HG03354 (cell line): ENCODE data around the gene GATAD2A.

Source experiments
- ATAC-seq: cut with Tn5 transposase; IDR thresholded peaks from one replicate; pipeline ENCODE4 v1.9.1; 2021; ENCODE audit warnings: mild to moderate bottlenecking; ENCODE audit not compliant: unreplicated experiment, poor library complexity, severe bottlenecking

Gene GATAD2A

GRCh38 chr19:19550972-19551852 lies 145.7 kb downstream of the GATAD2A start:
- ATAC-seq = no peak

DNA sequence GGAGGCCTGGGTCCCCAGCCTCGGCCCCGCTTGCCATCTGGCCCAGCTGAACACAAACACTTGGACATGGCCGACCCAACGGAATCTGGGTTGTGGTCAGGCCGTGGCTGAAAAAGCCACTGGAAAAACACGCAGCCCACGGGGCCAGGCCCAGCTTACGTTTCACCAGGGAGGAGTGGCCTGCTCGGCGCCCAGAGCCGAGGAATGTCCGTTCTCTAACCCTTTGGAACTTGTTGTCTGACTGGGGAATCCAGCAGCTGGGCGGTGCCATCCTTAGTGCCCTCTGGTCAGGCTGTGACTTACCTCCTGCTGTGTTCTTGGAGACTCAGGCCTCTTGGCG lies 146.3 kb downstream of the GATAD2A start:
- no peak for ATAC-seq

- no peak for ATAC-seq
Measured at GRCh38 chr19:19552798-19553197, 147.3 kb downstream of the GATAD2A start.

- no peak for ATAC-seq
Measured at GRCh38 chr19:19553670-19554069, 148.2 kb downstream of the GATAD2A start.

DNA sequence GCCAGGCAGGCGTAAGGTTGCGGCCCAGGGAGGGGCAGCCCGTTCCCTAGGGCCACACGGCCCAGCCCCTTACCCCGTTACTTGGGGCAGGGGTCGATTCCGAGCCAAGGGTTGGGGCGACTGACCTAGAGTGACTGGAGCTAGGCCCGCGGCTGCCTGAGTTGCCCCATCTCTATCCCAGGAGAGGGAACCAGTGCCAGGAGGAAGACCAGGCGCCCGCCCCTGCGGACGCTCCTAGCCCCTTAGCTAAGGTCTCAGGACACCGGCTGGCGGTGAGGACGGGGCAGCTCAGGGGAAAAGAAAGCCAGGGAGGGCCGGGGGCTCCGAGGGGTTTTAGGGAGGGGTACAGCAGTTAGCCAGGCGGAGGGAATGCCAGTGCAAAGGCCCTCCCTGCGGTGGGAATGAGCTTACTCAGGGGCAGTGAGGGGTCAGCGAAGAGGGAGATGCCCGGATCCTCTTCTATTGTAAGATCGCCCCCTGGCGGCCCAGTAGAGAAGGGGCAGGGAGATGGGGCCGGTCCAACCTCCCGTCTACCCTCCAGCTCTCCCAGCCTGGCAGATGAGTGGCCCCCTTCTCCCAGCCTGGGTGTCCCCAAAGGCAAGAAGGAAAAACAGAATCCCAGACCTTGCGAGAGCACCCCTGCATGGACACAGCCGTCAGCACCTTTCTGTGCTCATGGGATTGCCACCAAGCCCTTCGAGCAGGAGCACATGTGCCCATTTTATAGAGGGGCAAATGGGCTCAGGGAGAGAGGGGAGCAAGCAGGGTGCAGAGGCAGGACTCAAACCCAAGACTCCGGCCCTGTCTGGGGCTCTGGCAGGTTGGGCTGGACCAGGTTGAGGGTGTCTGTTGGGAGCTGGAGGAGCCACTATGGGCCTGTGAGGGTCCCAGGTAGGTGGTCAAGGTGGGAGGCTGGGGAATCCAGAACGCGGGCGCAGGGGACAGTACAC lies 148.9 kb downstream of the GATAD2A start:
- ATAC-seq = no peak

DNA sequence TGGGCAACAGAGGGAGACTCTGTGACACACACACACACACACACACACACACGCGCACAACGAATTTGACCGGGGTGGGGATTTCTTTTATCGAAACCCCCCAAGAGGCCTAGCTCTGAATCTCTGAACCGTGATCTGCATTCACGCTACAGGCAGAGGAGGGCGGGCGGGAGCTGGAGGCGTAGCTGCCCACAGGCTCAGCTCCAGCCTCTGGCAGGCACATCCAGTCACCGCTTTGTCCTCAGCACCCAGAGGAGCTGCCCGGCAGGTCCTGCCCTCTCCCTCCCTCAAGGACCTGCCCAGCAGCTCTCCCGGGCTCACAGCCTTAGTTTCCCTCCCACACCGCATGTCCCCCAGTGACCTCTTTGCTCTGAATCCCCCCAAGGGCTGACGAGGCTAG lies 152.6 kb downstream of the GATAD2A start:
- ATAC-seq = no peak
